ENCODE results near the gene REXO5.

DNA sequence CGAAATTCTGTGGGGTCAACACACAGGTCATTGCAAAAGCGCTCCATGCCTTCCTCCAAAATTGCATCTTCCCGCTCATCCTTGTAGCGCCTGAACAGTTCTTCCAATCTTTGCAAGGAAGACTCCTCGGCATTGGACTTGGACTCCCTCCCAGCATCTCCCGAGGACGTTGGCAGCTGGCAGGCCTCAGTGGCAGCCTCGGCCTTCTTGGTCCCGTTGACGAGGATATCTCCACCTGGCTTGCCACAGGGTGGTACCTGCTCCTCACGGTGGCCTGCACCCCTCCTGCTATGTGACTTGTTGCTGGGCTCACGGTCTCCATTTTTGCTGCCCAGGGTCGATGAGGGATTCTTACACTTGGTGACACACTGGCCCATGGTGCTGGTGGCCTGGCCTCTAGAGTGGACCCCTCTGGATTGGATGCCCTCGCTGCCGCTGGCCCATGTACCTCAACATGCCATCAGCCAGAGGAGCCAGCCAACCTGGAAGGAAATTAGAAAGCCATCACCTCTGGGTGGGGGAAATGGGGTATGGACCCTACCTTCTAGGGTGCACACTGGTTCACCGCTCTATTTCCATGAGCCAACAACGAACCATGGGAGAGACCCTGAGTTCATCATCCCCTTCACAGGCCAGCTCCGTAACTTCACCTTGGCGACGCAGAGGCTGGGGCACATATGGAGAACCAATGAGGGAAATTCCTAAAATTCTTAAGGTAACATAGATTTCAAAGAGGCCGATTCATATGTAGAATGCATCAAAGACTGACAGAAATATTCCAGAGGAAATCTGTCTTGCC is 56.0 kb downstream of the REXO5 start:
- TF ChIP-seq, protein P1, sequence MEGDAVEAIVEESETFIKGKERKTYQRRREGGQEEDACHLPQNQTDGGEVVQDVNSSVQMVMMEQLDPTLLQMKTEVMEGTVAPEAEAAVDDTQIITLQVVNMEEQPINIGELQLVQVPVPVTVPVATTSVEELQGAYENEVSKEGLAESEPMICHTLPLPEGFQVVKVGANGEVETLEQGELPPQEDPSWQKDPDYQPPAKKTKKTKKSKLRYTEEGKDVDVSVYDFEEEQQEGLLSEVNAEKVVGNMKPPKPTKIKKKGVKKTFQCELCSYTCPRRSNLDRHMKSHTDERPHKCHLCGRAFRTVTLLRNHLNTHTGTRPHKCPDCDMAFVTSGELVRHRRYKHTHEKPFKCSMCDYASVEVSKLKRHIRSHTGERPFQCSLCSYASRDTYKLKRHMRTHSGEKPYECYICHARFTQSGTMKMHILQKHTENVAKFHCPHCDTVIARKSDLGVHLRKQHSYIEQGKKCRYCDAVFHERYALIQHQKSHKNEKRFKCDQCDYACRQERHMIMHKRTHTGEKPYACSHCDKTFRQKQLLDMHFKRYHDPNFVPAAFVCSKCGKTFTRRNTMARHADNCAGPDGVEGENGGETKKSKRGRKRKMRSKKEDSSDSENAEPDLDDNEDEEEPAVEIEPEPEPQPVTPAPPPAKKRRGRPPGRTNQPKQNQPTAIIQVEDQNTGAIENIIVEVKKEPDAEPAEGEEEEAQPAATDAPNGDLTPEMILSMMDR (IDR thresholded peaks at IDR 0.05), result no peak
- TF ChIP-seq POLR2AphosphoS5 (IDR thresholded peaks at IDR 0.05), result no peak

Data from breast epithelium (tissue), 3 donors.